Glutamatergic neuron (in vitro differentiated cells): ENCODE measurements around the gene WNT10A. TPM values are rescaled to one million over a fixed set of nuclear protein-coding genes. Genes with fewer than 3 reads are reported as not detected.

Experiments
- DNase-seq: peaks from one replicate; pipeline ENCODE4 v3.0.0; 2022
- H3K27ac Mint-ChIP-seq: one replicate; pipeline ENCODE4 v1.8.0; 2020; ENCODE audit warnings: mild to moderate bottlenecking, mixed read lengths, inconsistent platforms; ENCODE audit not compliant: unreplicated experiment
- H3K27me3 Mint-ChIP-seq: one replicate; pipeline ENCODE4 v1.8.0; 2020; ENCODE audit warnings: mild to moderate bottlenecking, moderate library complexity, mixed read lengths, inconsistent platforms; ENCODE audit not compliant: unreplicated experiment
- H3K36me3 Mint-ChIP-seq: one replicate; pipeline ENCODE4 v1.8.0; 2020; ENCODE audit warnings: mild to moderate bottlenecking, mixed read lengths, inconsistent platforms; ENCODE audit not compliant: unreplicated experiment
- H3K4me1 Mint-ChIP-seq: one replicate; pipeline ENCODE4 v1.8.0; 2020; ENCODE audit warnings: mild to moderate bottlenecking, low read depth, mixed read lengths, inconsistent platforms; ENCODE audit not compliant: unreplicated experiment
- H3K4me3 Mint-ChIP-seq: one replicate; pipeline ENCODE4 v1.8.0; 2020; ENCODE audit warnings: mild to moderate bottlenecking, mixed read lengths, inconsistent platforms; ENCODE audit not compliant: unreplicated experiment
- H3K9me3 Mint-ChIP-seq: one replicate; pipeline ENCODE4 v1.8.0; 2020; ENCODE audit warnings: mild to moderate bottlenecking, moderate library complexity, mixed read lengths, inconsistent platforms; ENCODE audit not compliant: unreplicated experiment
- CTCF ChIP-seq: fragments of 200-600 bp; sonication (generic); IDR thresholded peaks from one replicate; pipeline ENCODE4 v1.5.0; 2021; ENCODE audit not compliant: partially characterized antibody, unreplicated experiment
- total RNA-seq: library from RNA; stranded (reverse); fragmentation: NEBNext Ultra II Directional; extraction: Animal tissue kit (Norgen Biotek cat#: 25700); gene quantifications from one replicate; pipeline ENCODE4 v1.2.1, GENCODE V29; 2021; ENCODE audit not compliant: unreplicated experiment

WNT10A gene
- total RNA-seq, 1 donor from 2014 or later, result 0.17 TPM

- no peak overlapping the region for H3K27ac Mint-ChIP-seq
- H3K4me3 Mint-ChIP-seq, result no peak overlapping the region
- H3K4me1 Mint-ChIP-seq, result no peaks in the 10 kb centered on the region
- no peak for TF ChIP-seq CTCF
- H3K36me3 Mint-ChIP-seq, result peaks cover 2% of the 10 kb centered on the region
- no peak for DNase-seq
- no peaks in the 10 kb centered on the region for H3K9me3 Mint-ChIP-seq
- H3K27me3 Mint-ChIP-seq, result peaks cover 27% of the 10 kb centered on the region
Measured at GRCh38 chr2:218865396-218865795, 15.3 kb upstream of the WNT10A start.

GRCh38 chr2:218865999-218866398, 14.7 kb upstream of the WNT10A start:
- Mint-ChIP-seq H3K27me3 (peaks cover 28% of the 10 kb centered on the region), H3K4me3 (no peak overlapping the region), H3K27ac (no peak overlapping the region), H3K9me3 (no peaks in the 10 kb centered on the region), H3K4me1 (no peaks in the 10 kb centered on the region), H3K36me3 (peaks cover 6% of the 10 kb centered on the region)
- no peak for TF ChIP-seq CTCF
- no peak for DNase-seq

- Mint-ChIP-seq H3K4me3 (no peak overlapping the region), H3K36me3 (peaks cover 6% of the 10 kb centered on the region), H3K4me1 (peaks cover 4% of the 10 kb centered on the region), H3K9me3 (no peaks in the 10 kb centered on the region), H3K27me3 (peaks cover 31% of the 10 kb centered on the region), H3K27ac (no peak overlapping the region)
- no peak for TF ChIP-seq CTCF
- no peak for DNase-seq
Measured at GRCh38 chr2:218867900-218868299, 12.8 kb upstream of the WNT10A start.

- peaks cover 30% of the 10 kb centered on the region for H3K27me3 Mint-ChIP-seq
Measured at GRCh38 chr2:218869064-218869463, 11.6 kb upstream of the WNT10A start.

DNA sequence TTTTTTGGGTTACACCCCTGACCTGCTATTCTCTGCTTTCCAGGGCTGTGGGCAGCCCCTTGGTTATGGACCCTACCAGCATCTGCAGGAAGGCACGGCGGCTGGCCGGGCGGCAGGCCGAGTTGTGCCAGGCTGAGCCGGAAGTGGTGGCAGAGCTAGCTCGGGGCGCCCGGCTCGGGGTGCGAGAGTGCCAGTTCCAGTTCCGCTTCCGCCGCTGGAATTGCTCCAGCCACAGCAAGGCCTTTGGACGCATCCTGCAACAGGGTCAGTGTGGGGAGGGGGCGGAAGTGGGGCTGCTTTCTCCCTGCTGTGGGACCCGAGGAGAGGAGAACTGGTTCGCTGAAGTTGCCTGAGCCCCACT, 9.7 kb upstream of the WNT10A start:
- Mint-ChIP-seq H3K36me3 (peaks cover 6% of the 10 kb centered on the region), H3K27ac (no peak overlapping the region), H3K4me1 (peaks cover 8% of the 10 kb centered on the region), H3K9me3 (peaks cover 3% of the 10 kb centered on the region), H3K27me3 (peaks cover 30% of the 10 kb centered on the region), H3K4me3 (no peak overlapping the region)
- DNase-seq, result no peak
- no peak for TF ChIP-seq CTCF

More at GRCh38 chr2:218869064-218869463, 11.6 kb upstream of the WNT10A start:
- Mint-ChIP-seq H3K36me3 (peaks cover 6% of the 10 kb centered on the region), H3K4me3 (no peak overlapping the region), H3K4me1 (peaks cover 7% of the 10 kb centered on the region), H3K27ac (no peak overlapping the region), H3K9me3 (peaks cover 3% of the 10 kb centered on the region)
- no peak for TF ChIP-seq CTCF
- no peak for DNase-seq
